ENCODE results near the gene C19orf85.
A peak's percentile ranks its signal among the peaks of the same experiment; 100 is the strongest.

The C19orf85 gene

DNA sequence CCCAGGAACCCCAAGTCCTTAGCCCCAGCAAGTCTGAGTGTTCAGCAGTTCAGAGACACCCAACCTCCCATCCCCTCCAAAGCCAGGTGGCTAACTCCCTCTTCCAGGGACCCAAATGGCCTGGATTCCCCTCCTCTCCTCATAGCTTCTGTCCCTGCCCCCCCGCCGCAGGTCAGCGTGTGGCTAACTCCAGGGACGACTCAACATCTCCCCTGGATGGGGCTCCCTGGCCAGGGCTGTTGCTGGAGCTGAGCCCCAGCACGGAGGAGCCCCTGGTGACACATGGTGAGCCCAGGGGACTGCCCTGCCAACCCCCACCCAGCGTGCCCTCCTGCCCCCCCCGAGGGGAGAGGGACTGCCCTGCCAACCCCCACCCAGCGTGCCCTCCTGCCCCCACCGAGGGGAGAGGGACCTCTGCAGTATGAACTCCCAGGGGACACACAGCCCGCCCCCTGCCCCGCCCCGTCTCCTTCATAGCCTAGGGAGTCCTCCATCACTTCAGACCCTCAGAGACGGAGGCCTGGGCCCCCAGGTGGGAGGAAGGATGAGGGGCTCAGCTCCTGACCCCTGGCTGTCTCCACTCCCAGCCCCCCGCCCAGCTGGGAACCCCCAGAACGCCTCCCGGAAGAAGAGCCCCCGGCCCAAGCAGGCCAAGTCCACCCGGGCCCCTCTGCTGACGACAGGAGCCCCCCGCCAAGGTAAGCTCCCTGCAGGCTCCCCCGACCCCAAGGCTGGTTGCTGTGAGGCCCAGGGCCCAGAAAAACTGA is 25.3 kb upstream of the C19orf85 start:
- no peak for DNase-seq

- DNase-seq: peak; percentile 81
These were observed 24.6 kb upstream of the C19orf85 start for GRCh38 chr19:55488986-55489710.

GRCh38 chr19:55487924-55488687 is 23.6 kb upstream of the C19orf85 start, which contains the start of gene SSC5D:
TSS of gene SSC5D (plus strand) at chr19:55488436. CDS start at chr19:55488590, 154 bp downstream.
- DNase-seq: peak; percentile 84

DNA sequence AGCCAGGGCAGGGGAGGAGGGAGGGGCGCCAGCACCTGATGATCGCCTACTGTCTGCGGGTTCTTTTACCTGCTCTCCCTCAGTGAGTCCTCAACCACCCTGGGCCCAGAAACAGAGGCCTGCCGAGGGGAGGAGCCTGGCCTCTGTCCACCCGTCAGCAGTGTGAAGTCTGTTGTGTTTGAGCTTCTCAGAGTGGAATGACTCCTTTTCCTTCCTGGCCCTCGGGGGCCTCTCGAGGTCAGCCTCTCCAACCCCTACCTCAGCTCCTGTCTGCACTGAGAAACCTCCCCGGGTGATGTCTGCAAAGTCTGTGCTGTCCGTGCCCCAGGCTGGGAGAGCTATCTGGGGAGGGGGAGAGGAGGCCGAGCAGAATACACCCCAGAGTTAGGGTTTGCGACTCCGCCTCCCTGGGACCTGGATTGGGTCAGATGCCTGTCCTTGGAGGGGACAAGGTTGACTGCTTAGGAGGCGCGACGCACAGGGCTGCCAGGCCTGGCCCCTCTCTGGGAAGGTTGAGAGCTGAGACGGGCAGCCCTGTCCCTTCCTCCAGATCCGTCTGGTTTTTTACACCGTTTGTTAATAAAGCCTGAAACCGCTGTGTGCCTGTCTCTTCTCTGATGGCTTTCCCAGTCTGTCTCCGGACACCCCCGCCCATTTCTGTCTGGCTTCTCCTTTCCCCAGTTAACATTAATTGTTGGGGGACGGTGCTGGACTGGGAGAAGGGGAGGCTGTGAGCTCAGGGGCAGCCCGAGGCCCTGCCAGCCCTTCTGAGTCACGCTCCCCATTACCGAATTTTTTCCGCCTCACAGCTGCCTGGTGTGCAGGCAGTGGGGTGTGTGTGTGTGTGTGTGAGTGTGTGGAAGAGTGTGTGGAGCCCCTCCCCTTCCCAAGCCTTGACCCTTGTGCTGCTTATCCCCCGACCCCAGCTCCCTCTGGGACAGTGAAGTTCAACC is 22.7 kb upstream of the C19orf85 start:
- DNase-seq: peak; percentile 95

DNA sequence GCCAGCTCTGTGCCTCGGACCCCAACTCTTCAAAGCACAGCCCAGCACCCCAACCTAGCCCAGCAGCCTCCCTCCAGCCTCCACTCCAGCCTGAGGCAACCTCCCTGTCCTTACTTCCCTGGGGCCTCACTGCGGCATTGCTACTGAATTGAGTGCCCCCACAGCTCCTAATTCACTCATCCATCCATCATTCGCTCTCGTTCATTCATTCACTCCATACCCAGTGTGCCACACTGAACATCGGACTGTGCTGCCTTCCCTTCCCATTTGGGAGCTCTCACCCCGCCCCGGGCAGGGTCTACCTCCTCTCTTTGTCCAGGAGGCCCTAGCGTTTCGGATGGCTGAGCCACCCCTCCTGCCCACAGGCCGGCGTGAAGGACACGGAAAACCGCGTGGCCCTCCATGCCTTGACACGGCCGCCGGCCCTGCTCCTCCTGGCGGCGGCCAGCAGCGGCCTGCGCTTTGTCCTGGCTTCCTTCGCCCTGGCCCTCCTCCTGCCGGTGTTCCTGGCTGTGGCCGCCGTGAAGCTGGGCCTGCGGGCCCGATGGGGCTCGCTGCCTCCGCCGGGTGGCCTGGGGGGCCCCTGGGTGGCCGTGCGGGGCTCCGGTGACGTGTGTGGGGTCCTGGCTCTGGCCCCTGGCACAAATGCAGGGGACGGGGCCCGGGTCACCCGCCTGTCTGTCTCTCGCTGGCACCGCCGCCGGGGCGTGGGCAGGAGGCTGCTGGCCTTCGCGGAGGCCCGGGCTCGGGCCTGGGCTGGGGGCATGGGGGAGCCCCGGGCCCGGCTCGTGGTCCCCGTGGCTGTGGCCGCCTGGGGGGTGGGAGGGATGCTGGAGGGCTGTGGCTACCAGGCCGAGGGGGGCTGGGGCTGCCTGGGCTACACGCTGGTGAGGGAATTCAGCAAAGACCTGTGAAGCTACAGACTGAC is 21.8 kb upstream of the C19orf85 start:
- DNase-seq: no peak

GRCh38 chr19:55485439-55486011 is 21.0 kb upstream of the C19orf85 start:
- no peak for DNase-seq

DNA sequence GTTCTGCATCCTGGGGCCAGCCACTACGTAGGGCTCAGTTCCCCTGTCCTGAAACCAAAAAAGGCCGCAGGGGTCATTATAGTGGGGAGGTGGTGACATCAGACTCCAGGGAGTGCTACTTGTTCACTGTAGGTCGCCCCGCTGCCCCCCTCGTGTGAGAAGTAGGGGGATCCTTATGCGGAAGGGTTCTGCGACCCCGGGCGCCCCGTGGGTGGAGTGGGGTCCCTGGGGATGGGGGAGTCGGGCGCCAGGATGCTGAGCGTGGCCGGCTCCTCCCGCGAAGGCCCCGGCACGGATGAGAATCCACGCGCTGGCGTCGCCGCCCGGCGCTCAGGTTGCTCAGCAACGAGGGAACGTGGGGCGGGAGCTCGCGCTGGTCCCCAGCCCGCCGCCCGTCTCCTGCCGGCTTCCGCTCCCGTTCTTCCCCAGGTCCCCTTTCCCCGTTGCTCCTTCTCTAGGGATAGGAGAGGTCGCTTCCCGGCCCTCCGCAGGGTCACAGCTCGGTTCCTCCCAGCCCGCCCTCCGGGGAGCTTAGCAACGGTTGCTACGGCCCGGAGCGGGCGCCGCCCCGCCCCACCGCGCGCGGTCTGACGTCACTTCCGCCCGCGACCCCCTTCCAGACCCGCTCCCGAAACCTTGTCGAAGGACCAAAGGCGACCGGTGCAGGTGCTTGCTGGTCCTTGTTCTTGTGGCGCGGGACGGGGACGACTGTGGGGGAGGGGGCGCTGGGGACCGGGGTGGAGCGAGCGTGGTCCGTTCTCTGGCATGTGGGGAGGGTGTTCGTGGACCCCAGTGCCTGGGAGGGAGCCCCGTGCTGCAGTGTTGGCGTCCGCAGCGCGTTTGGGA is 20.3 kb upstream of the C19orf85 start, which contains the start of gene NAT14:
Gene NAT14, plus strand, starts transcription at position 596 of the 846 bp plus-strand sequence. CDS start 521 bp downstream, outside the sequence.
- DNase-seq: peak; percentile 87

DNA sequence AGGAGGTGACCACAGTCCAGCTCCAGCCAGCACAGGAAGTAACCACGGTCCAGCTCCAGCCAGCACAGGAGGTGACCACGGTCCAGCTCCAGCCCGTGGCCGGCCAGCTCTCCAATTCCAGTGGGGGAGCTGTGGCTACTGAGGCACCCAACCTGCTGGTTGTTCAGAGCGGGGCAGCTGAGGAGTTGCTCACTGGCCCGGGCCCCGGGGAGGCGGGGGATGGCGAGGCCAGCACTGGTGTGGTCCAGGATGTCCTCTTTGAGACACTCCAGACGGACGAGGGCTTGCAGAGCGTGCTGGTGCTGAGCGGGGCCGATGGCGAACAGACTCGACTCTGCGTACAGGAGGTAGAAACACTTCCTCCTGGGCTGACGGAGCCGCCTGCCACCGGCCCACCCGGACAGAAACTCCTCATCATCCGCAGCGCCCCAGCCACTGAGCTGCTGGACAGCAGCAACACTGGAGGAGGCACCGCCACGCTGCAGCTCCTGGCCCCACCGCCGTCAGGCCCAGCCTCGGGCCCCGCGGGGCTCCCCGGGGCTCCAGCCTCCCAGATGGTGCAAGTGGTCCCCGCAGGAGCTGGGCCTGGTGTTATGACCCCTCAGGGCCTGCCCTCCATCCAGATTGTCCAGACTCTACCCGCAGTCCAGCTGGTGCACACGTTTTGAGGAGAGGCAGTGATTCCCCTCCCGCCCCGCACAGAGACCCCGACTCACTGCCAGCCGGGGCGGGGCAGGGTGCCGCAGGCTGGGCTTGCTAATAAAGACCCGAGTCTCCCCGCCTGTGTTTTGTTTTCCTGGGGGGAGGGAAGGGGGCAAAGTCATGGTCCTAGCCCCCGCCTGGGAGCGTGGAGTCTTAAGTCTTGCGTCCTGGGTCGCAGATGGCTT is 19.4 kb upstream of the C19orf85 start:
- no peak for DNase-seq

- no peak for DNase-seq
These were observed 18.6 kb upstream of the C19orf85 start for GRCh38 chr19:55482967-55483705.

- no peak for DNase-seq
These were observed 17.8 kb upstream of the C19orf85 start for GRCh38 chr19:55482156-55482961.

DNA sequence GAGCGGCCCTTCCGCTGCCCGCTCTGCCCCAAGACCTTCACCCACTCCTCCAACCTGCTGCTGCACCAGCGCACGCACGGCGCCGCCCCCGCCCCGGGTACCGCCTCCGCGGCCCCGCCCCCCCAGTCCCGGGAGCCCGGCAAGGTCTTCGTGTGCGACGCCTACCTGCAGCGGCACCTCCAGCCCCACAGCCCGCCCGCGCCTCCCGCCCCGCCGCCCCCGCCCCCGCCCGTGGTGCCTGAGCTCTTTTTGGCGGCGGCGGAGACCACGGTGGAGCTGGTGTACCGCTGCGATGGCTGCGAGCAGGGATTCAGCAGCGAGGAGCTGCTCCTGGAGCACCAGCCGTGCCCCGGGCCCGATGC is 17.2 kb upstream of the C19orf85 start:
- no peak for DNase-seq

- no peak for DNase-seq
These were observed 16.7 kb upstream of the C19orf85 start for GRCh38 chr19:55481148-55481793.

GRCh38 chr19:55479451-55480230 is 15.1 kb upstream of the C19orf85 start:
- no peak for DNase-seq

DNA sequence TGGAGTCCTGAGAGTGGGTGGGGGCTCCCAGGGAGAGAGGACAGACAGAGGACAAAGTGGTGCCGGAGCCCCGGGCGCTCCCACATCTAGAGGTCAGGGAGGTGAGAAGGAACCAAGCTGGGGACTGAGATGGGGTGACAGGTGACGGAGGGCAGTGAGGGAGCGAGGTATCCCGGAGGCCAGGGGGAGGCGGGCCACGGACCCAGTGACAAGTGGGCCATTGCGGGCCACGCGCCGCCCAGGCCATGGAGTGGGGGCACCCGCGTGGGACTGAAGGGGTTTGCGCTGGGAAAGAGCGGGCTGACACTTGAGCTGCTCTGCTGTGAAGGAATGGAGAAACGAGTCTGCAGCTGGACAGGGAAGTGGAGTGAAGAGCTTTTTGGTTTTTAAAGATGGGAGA is 14.5 kb upstream of the C19orf85 start:
- no peak for DNase-seq

GRCh38 chr19:55478364-55478763 is 13.8 kb upstream of the C19orf85 start:
- DNase-seq: no peak

DNA sequence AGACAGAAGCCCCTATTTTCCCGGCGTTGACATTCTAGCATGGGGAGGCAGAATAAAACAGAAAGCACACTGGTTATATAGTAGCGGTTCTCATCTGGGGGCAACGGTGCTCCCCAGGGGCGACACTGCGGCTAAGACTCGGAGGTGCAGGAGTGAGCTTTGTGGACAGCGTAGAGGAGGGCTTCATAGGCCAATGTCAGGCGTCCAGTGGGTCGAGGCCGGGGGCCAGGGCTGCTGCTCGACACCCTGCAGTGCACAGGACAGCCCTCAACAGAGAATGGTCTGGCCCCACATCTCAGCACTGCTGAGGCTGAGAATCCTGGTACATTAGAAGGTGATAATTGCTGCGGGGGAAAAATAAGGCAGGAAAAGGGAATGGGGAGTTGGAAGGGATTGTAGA is 13.4 kb upstream of the C19orf85 start:
- DNase-seq: no peak
